HG02623 (cell line): ENCODE measurements around the gene POLR2J3.
"Not testable (repeated sequence)": the region's sequence is repeated elsewhere in the genome, so short reads cannot be mapped to it uniquely, and the experiment has no call there.

ENCODE experiments used
- ATAC-seq: cut with Tn5 transposase; IDR thresholded peaks from one replicate; pipeline ENCODE4 v1.9.1; 2021; ENCODE audit warnings: moderate library complexity; ENCODE audit not compliant: unreplicated experiment

POLR2J3 gene

DNA sequence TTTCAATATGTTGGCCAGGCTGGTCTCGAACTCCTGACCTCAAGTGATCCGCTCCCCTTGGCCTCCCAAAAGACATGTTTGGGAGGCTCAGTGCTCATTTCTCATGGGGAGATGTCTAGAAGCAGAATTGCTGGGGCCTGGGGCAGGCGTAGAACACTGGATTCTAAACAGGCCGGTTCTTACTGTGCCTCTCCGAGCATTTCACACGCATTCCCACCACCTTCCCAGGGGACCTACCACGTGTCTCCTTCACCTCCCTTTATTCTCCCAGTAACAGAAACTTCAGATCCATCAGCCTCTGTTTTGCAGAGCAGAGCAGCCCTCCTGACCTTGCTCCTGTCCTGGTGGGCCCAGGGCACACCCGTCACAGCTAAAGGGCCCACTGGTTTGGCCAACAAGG lies 45.2 kb downstream of the POLR2J3 start:
- ATAC-seq = not testable (repeated sequence)

DNA sequence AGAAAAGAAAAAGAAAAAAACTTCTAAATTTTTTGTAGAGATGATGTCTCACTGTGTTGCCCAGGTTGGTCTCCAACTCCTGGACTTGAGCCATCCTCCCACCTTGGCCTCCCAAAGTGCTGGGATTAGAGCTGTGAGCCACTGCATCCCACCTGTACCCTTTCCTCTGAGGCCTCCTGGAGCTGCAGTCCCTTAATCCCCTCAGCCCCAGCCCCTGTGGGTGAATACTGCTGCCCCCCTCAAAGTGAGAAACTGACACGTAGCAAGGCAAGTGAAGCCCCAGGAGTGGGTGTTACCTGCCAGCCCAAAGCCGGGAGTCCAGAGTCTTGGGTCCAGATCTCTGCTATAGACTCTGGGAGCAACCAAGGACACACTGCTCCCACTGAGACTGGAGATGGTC lies 47.6 kb downstream of the POLR2J3 start:
- ATAC-seq = not testable (repeated sequence)

DNA sequence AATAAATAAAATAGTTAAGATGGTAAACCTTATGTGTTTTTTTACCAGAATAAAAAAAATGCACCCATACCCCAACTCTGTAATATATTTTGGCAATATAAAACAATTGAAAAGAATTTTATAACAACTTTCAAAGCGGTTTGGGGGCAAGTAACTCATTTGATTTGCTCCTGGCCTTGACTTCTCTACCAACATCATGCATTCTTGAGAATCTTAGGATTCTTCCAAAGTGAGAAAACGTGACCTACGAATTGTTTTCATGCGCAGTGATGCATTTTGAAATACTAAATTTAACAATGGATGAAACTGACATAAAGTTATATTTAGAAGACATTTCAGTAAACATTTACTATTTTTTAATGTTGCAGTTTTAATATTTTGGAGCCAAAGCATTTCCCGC lies 51.6 kb downstream of the POLR2J3 start:
- not testable (repeated sequence) for ATAC-seq

DNA sequence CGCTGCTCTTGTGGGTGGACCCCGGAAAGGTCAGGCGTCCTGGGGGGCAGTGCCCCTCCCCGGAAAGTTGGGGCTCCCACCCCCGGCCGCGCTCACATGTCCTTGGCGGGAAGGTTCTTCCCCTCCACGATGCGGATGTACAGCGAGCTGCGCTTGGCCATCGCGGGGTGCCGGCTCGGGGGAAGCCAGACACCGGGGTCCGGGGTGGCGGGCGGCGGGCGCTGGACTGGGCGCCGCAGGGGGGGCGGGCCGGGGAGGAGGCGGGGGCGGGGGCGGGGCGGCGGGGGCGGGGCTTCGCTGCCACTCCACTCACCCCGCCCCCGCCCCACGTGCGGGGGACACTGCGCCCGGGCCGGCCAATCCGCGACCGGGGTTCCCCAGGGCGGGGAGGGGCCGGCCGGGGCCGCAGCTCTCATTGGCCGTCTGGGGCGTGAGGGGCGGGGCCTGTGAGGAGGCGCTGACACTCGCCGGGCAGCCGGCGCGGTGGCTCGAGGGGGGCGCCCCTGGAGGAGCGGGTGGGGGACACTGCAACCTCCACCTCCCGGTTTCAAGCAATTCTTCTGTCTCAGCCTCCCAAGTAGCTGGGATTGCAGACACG lies 54.7 kb downstream of the POLR2J3 start, which contains the start of gene RASA4B:
Gene RASA4B, minus strand, starts transcription at position 228 of the 598 bp plus-strand sequence. Its CDS starts 67 bp downstream, at position 161.
- ATAC-seq = peak; percentile 74
